ENCODE data around the gene GPR4.

DNA sequence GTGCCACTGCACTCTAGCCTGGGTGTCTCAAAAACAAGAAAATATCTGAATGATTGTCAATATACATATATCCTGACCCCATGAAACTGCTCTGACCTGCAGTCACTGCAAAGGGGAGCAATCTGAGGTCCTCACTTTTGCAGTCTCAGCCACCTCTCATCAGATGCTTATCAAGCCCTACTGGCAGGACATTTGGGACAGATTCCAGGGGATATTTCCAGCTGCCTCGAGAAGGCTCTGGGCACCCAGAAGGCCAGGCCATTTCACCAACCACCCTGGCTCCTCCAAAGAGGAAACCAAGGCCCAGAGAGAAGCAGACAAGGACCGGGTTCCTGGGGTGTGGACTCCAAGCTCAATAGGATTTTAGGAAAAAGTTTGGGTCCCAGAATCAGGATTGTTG is 34.9 kb upstream of the GPR4 start:
- TF ChIP-seq TAF1 (IDR thresholded peaks at IDR 0.05; ENCODE audit: borderline replicate concordance, low read depth, low read length) = no peak
- TF ChIP-seq POLR2A (IDR thresholded peaks at IDR 0.05; ENCODE audit: low read depth, low read length) = no peak

All from GM12892 (cell line).